ENCODE data around the gene FSTL3. TPM values are rescaled to one million over a fixed set of nuclear protein-coding genes. Genes with fewer than 3 reads are reported as not detected.

The FSTL3 gene
- total RNA-seq, 1 experiment from 2014 or later: 29.1 TPM

GRCh38 chr19:677601-678436, 1.6 kb downstream of the FSTL3 start:
- H3K27ac ChIP-seq (ENCODE audit: low read depth, low read length): peak overlapping the region; percentile 75
- H3K79me2 ChIP-seq (ENCODE audit: insufficient read depth, low read length): peaks cover 22% of the 10 kb centered on the region; the same call in 1 of the 2 replicates
- BruUV-seq (replicated peaks): TSS peak; percentile 58
- no peaks in the 10 kb centered on the region for H4K20me1 ChIP-seq (ENCODE audit: insufficient read depth)
- ChIA-PET CTCF (interaction anchor here (0.6 to 1.4 kb wide), 2 partner anchors 14 to 563 kb away, joined by 5 to 6 read pairs; partner anchors contain the start of gene RNF126), RAD21 (ENCODE audit: low non-redundant PET in 1 of 2, low total read pairs in 2 of 2, uncharacterized antibody in 2 of 2, unreplicated experiment in 2 of 2) (interaction anchor here (0.7 to 1.0 kb wide), 3 partner anchors 15 to 380 kb away, joined by 4 to 6 read pairs (median 5); partner anchors contain the start of gene RNF126 (in 1 of the 2)), POLR2A (interaction anchor here (1.1 to 2.6 kb wide), 5 partner anchors 10 to 75 kb away, joined by 4 to 10 read pairs (median 4); partner anchors contain the start of genes MISP and RNF126)
- no peaks in the 10 kb centered on the region for H3K27me3 ChIP-seq (ENCODE audit: insufficient read depth, low read length)
- no peaks in the 10 kb centered on the region for H3K9me3 ChIP-seq (ENCODE audit: control insufficient read depth in 1 of 2, insufficient read depth in 1 of 2, low read depth in 1 of 2, low read length in 2 of 2)
- H3K4me1 ChIP-seq (ENCODE audit: control insufficient read depth in 1 of 2, insufficient read depth in 2 of 2, low read length in 2 of 2): peaks cover 21 to 48% of the 10 kb centered on the region in 2 experiments
- intact Hi-C loops (cut with micrococcal nuclease): no loop called here
- H3K4me2 ChIP-seq (ENCODE audit: low read length): peak overlapping the region; percentile 98
- no peak for DNase-seq (ENCODE audit: low read depth, low spot score)
- H3K4me3 ChIP-seq (replicated peaks in 1 of 2; ENCODE audit: low read depth in 1 of 2, low read length in 2 of 2): peak overlapping the region; percentile 62 to 85
- TF ChIP-seq EZH2 (IDR thresholded peaks at IDR 0.05) (no peak), POLR2AphosphoS5 (IDR thresholded peaks at IDR 0.05; ENCODE audit: low read depth, low read length) (peak; percentile 26; the same call in 1 of the 2 replicates)
- peak overlapping the region; percentile 90 for H3K9ac ChIP-seq (ENCODE audit: low read length)
- ATAC-seq: no peak
- H2AFZ ChIP-seq (ENCODE audit: low read depth, low read length, poor library complexity, severe bottlenecking): no peak overlapping the region
- no peaks in the 10 kb centered on the region for H3K9me2 ChIP-seq (ENCODE audit: insufficient read depth)
- no peaks in the 10 kb centered on the region; a peak in 1 of 4 replicates for H3K36me3 ChIP-seq (ENCODE audit: control insufficient read depth in 1 of 2, insufficient read depth in 2 of 2, low read length in 2 of 2)

- ATAC-seq: no peak
These were observed 2.7 kb downstream of the FSTL3 start for GRCh38 chr19:678791-679388.

More at GRCh38 chr19:678791-679388, 2.7 kb downstream of the FSTL3 start:
- peaks cover 22% of the 10 kb centered on the region; the same call in 1 of the 2 replicates for H3K79me2 ChIP-seq (ENCODE audit: insufficient read depth, low read length)
- no peak for DNase-seq (ENCODE audit: low read depth, low spot score)
- H3K4me2 ChIP-seq (ENCODE audit: low read length): peak overlapping the region; percentile 98
- BruUV-seq (replicated peaks): no TSS peak
- intact Hi-C loops (cut with micrococcal nuclease): no loop called here
- H3K36me3 ChIP-seq (ENCODE audit: control insufficient read depth in 1 of 2, insufficient read depth in 2 of 2, low read length in 2 of 2): no peaks in the 10 kb centered on the region; a peak in 1 of 4 replicates
- H3K27ac ChIP-seq (ENCODE audit: low read depth, low read length): peak overlapping the region; percentile 99
- no peaks in the 10 kb centered on the region for H3K9me3 ChIP-seq (ENCODE audit: control insufficient read depth in 1 of 2, insufficient read depth in 1 of 2, low read depth in 1 of 2, low read length in 2 of 2)
- ChIA-PET CTCF (no interaction called here), RAD21 (ENCODE audit: low non-redundant PET in 1 of 2, low total read pairs in 2 of 2, uncharacterized antibody in 2 of 2, unreplicated experiment in 2 of 2) (no interaction called here), POLR2A (interaction anchor here (2.6 kb wide), 1 partner anchor 25 kb away, joined by 10 read pairs; no protein-coding TSS in a partner anchor)
- H3K9ac ChIP-seq (ENCODE audit: low read length): peak overlapping the region; percentile 97
- H3K4me3 ChIP-seq (replicated peaks in 1 of 2; ENCODE audit: low read depth in 1 of 2, low read length in 2 of 2): peak overlapping the region; percentile 56 to 82
- no peaks in the 10 kb centered on the region for H3K9me2 ChIP-seq (ENCODE audit: insufficient read depth)
- no peaks in the 10 kb centered on the region for H3K27me3 ChIP-seq (ENCODE audit: insufficient read depth, low read length)
- TF ChIP-seq EZH2 (IDR thresholded peaks at IDR 0.05): no peak
- no peak for TF ChIP-seq CBX3 (IDR thresholded peaks at IDR 0.05; ENCODE audit: low read depth)
- no peak for TF ChIP-seq POLR2A (IDR thresholded peaks at IDR 0.05; ENCODE audit: borderline replicate concordance, extremely low read depth, insufficient read depth, insufficient read length)
- TF ChIP-seq ZBTB33 (IDR thresholded peaks at IDR 0.05; ENCODE audit: extremely low read depth, insufficient replicate concordance, low read length): no peak
- no peak for TF ChIP-seq POLR2AphosphoS5 (IDR thresholded peaks at IDR 0.05; ENCODE audit: low read depth, low read length)
- no peak for TF ChIP-seq JUND (IDR thresholded peaks at IDR 0.05)
- TF ChIP-seq SP1 (IDR thresholded peaks at IDR 0.05; ENCODE audit: low read depth): no peak
- no peak for TF ChIP-seq ZFX (IDR thresholded peaks at IDR 0.05)
- TF ChIP-seq SIN3A (IDR thresholded peaks at IDR 0.05; ENCODE audit: low read depth): no peak
- no peak for TF ChIP-seq FOSL1 (IDR thresholded peaks at IDR 0.05; ENCODE audit: low read depth)
- TF ChIP-seq MAX (IDR thresholded peaks at IDR 0.05): no peak
- TF ChIP-seq TCF7L2 (IDR thresholded peaks at IDR 0.05; ENCODE audit: borderline replicate concordance, extremely low read depth, insufficient read depth, insufficient read length): no peak
- TF ChIP-seq CEBPB (IDR thresholded peaks at IDR 0.05; ENCODE audit: low read depth): no peak
- H2AFZ ChIP-seq (ENCODE audit: low read depth, low read length, poor library complexity, severe bottlenecking): no peak overlapping the region
- peaks cover 21 to 48% of the 10 kb centered on the region in 2 experiments for H3K4me1 ChIP-seq (ENCODE audit: control insufficient read depth in 1 of 2, insufficient read depth in 2 of 2, low read length in 2 of 2)
- no peaks in the 10 kb centered on the region for H4K20me1 ChIP-seq (ENCODE audit: insufficient read depth)
